HL-60 (cell line): ENCODE results near the gene NHERF2.

Experiments used
- DNase-seq, 2 experiments: peaks; one replicate each; pipeline ENCODE4 v3.0.0-alpha.2; 2010 to 2020; ENCODE audit warnings: low read depth in 1 of 2, low spot score in 1 of 2
- H3K27ac ChIP-seq: fragments of 250-450 bp; sonication (Bioruptor Pico); replicated peaks from 2 replicates; pipeline ENCODE4 v1.5.1; 2020; ENCODE audit warnings: mild to moderate bottlenecking, moderate library complexity
- H3K27me3 ChIP-seq: fragments of 250-450 bp; sonication (Bioruptor Pico); 2 replicates; pipeline ENCODE4 v1.5.1; 2021; ENCODE audit warnings: mild to moderate bottlenecking, moderate library complexity; ENCODE audit not compliant: insufficient read depth, poor library complexity, severe bottlenecking
- H3K4me3 ChIP-seq: replicated peaks from 2 replicates; pipeline ENCODE4 v1.5.1; 2011; ENCODE audit warnings: mild to moderate bottlenecking, control low read depth, low read length; ENCODE audit not compliant: insufficient read depth
- CTCF ChIP-seq: IDR thresholded peaks from one replicate; pipeline ENCODE4 v1.5.1; 2011; ENCODE audit warnings: low read length, control low read depth, inconsistent platforms; ENCODE audit not compliant: insufficient read depth
- GABPA ChIP-seq: IDR thresholded peaks from 2 replicates; pipeline ENCODE4 v1.6.1; 2012; ENCODE audit warnings: low read depth
- POLR2AphosphoS5 ChIP-seq: IDR thresholded peaks from 2 replicates; pipeline ENCODE4 v1.6.1; 2012; ENCODE audit warnings: low read depth
- REST ChIP-seq: IDR thresholded peaks from 2 replicates; pipeline ENCODE4 v1.6.1; 2012; ENCODE audit warnings: low read depth; ENCODE audit not compliant: insufficient replicate concordance
- SPI1 ChIP-seq: IDR thresholded peaks from 2 replicates; pipeline ENCODE4 v1.6.1; 2012; ENCODE audit warnings: low read depth, mild to moderate bottlenecking, borderline replicate concordance

The NHERF2 gene

GRCh38 chr16:2047330-2048115 lies 20.8 kb downstream of the NHERF2 start, which contains the start of the genes NTHL1 and TSC2:
Gene NTHL1, minus strand, starts transcription at chr16:2047834. Its CDS starts 11 bp downstream, at chr16:2047823.
Gene TSC2, plus strand, starts transcription at chr16:2047985. Its CDS starts 631 bp downstream, at chr16:2048616.
- peak within 1 kb of the TSS; percentile 46 for H3K27ac ChIP-seq
- TF ChIP-seq POLR2AphosphoS5 (peak; percentile 35; the same call in 1 of the 2 replicates), GABPA (peak; percentile 96), REST (no peak), SPI1 (no peak), CTCF (no peak)
- DNase-seq, result peak; percentile 91 to 97

GRCh38 chr16:2048116-2048543 lies 21.4 kb downstream of the NHERF2 start:
- Histone ChIP-seq H3K4me3 (peak overlapping the region; percentile 77), H3K27ac (peak overlapping the region; percentile 43; the same call in 1 of the 2 replicates), H3K27me3 (no peaks in the 10 kb centered on the region)
- no peak for DNase-seq
- TF ChIP-seq POLR2AphosphoS5 (no peak), GABPA (no peak; the same call in 1 of the 2 replicates), REST (no peak), CTCF (no peak), SPI1 (no peak)

More at GRCh38 chr16:2047330-2048115, 20.8 kb downstream of the NHERF2 start, which contains the start of the genes NTHL1 and TSC2:
- peak within 1 kb of the TSS; percentile 77 for H3K4me3 ChIP-seq
- no peaks in the 10 kb centered on the region for H3K27me3 ChIP-seq

- Histone ChIP-seq H3K27me3 (no peaks in the 10 kb centered on the region), H3K4me3 (no peak overlapping the region), H3K27ac (no peak overlapping the region)
- no peak for DNase-seq
- TF ChIP-seq GABPA, result no peak
- no peak for TF ChIP-seq REST
- no peak for TF ChIP-seq POLR2AphosphoS5
- no peak for TF ChIP-seq SPI1
- no peak for TF ChIP-seq CTCF
These were observed 26.5 kb downstream of the NHERF2 start for GRCh38 chr16:2053211-2053610.
